Measurements from ENCODE around the gene GNB1.

Gene GNB1

DNA sequence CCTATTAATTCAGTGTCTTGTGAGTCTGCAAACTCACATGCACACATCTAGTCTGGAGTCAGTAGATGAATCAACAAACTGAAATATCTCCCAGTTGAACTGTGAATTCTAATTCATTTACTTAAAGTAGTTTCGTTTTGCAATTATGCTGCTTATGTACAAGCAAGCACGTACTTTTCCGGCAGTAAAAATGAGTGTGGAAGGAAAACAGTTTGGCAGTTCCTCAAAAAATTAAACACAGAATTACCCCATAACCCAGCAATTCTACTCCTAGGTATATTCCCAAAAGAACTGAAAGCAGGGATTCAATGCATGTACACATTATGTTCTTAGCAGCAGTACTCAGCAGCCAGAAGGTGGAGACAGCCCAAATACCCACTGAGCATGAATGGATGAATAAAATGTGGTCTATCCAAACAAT lies 49.3 kb downstream of the GNB1 start:
- H3K27ac ChIP-seq (ENCODE audit: poor library complexity, severe bottlenecking) = no peak overlapping the region
- H3K9me3 ChIP-seq (ENCODE audit: severe bottlenecking) = no peaks in the 10 kb centered on the region
- H3K36me3 ChIP-seq (ENCODE audit: low read depth) = peaks cover 33% of the 10 kb centered on the region
- H3K4me3 ChIP-seq (ENCODE audit: severe bottlenecking) = no peak overlapping the region
- TF ChIP-seq, protein P1, sequence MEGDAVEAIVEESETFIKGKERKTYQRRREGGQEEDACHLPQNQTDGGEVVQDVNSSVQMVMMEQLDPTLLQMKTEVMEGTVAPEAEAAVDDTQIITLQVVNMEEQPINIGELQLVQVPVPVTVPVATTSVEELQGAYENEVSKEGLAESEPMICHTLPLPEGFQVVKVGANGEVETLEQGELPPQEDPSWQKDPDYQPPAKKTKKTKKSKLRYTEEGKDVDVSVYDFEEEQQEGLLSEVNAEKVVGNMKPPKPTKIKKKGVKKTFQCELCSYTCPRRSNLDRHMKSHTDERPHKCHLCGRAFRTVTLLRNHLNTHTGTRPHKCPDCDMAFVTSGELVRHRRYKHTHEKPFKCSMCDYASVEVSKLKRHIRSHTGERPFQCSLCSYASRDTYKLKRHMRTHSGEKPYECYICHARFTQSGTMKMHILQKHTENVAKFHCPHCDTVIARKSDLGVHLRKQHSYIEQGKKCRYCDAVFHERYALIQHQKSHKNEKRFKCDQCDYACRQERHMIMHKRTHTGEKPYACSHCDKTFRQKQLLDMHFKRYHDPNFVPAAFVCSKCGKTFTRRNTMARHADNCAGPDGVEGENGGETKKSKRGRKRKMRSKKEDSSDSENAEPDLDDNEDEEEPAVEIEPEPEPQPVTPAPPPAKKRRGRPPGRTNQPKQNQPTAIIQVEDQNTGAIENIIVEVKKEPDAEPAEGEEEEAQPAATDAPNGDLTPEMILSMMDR (IDR thresholded peaks at IDR 0.05; ENCODE audit: poor library complexity, severe bottlenecking) = no peak
- no peak for ATAC-seq (ENCODE audit: low read depth)
- DNase-seq (ENCODE audit: low spot score) = no peak
- H3K27me3 ChIP-seq (ENCODE audit: insufficient read depth, poor library complexity, severe bottlenecking) = no peaks in the 10 kb centered on the region
- no peaks in the 10 kb centered on the region for H3K4me1 ChIP-seq (ENCODE audit: insufficient read depth, poor library complexity, severe bottlenecking)

DNA sequence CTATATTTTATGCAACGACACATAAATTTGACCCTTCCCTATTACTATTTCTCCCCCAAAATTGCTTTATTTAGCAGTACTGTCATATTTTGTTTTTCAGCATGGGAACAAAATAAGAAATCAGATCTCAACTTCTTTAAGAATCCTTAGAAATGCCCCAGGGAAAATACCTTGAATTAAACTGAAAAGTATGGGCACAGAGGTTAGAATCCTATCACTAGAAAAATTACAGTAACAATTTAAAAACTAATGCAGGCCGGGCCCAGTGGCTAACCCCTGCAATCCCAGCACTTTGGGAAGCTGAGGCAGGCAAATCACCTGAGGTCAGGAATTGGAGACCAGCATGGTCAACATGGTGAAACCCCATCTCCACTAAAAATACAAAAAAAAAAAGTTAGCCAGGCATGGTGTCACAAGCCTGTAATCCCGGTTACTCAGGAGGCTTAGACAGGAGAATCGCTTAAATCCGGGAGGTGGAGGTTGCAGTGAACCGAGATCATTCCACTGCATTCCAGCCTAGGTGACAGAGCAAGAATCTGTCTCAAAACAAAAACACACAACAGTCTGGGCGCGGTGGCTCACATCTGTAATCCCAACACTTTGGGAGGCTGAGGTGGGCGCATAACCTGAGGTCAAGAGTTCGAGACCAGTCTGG lies 51.4 kb downstream of the GNB1 start:
- TF ChIP-seq, protein P1 (IDR thresholded peaks at IDR 0.05; ENCODE audit: poor library complexity, severe bottlenecking) = no peak
- no peak for DNase-seq (ENCODE audit: low spot score)
- H3K27ac ChIP-seq (ENCODE audit: poor library complexity, severe bottlenecking) = no peak overlapping the region
- no peak for ATAC-seq (ENCODE audit: low read depth)
- no peaks in the 10 kb centered on the region for H3K9me3 ChIP-seq (ENCODE audit: severe bottlenecking)
- H3K4me3 ChIP-seq (ENCODE audit: severe bottlenecking) = no peak overlapping the region
- no peaks in the 10 kb centered on the region for H3K27me3 ChIP-seq (ENCODE audit: insufficient read depth, poor library complexity, severe bottlenecking)
- H3K36me3 ChIP-seq (ENCODE audit: low read depth) = peaks cover 35% of the 10 kb centered on the region
- peaks cover 6% of the 10 kb centered on the region for H3K4me1 ChIP-seq (ENCODE audit: insufficient read depth, poor library complexity, severe bottlenecking)

DNA sequence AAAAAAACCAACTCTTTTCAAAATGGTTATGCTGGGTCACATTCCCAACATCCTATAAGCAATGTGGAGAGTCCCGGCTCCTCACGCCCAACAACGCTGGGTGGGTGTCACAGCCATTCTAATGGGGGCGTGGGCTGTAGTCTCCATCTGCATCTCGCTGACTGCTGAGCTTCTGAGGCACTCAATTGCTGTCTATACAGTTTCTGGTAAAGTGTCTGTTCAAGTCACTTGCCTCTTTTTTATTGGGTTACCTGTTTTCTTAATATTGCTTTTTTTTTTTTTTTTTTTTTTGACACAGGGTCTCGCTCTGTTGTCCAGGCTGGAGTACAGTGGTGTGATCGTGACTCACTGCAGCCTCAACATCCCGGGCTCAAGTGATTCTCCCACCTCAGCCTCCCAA lies 54.8 kb downstream of the GNB1 start:
- TF ChIP-seq, protein P1 (IDR thresholded peaks at IDR 0.05; ENCODE audit: poor library complexity, severe bottlenecking) = no peak
- H3K36me3 ChIP-seq (ENCODE audit: low read depth) = peaks cover 58% of the 10 kb centered on the region
- H3K4me3 ChIP-seq (ENCODE audit: severe bottlenecking) = no peak overlapping the region

DNA sequence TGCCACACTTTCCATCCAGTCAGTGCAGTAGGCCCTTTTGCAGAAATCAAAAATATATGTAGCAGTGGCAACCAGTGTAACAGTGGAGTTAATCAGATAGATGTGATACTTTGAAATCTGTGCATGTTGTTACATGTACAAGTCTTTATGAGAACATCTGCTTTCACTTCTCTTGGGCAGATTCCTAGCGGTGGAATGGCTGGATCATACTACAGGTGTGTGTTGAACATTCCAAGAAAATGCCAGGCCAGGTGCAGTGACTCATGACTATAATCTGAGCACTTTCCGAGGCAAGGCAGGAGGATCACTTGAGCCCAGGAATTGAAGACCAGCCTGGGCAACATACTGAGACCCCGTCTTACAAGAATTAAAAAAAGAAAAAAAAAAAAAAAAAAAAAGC lies 55.3 kb downstream of the GNB1 start:
- DNase-seq (ENCODE audit: low spot score) (no peak), ATAC-seq (ENCODE audit: low read depth) (peak; percentile 97)
- TF ChIP-seq, protein P1 (IDR thresholded peaks at IDR 0.05; ENCODE audit: poor library complexity, severe bottlenecking) = no peak
- H3K9me3 ChIP-seq (ENCODE audit: severe bottlenecking) = no peaks in the 10 kb centered on the region
- H3K4me3 ChIP-seq (ENCODE audit: severe bottlenecking) = no peak overlapping the region
- peak overlapping the region; percentile 31 for H3K27ac ChIP-seq (ENCODE audit: poor library complexity, severe bottlenecking)
- H3K27me3 ChIP-seq (ENCODE audit: insufficient read depth, poor library complexity, severe bottlenecking) = no peaks in the 10 kb centered on the region
- H3K4me1 ChIP-seq (ENCODE audit: insufficient read depth, poor library complexity, severe bottlenecking) = peaks cover 6% of the 10 kb centered on the region
- H3K36me3 ChIP-seq (ENCODE audit: low read depth) = peaks cover 64% of the 10 kb centered on the region

More for the DNA sequence above, 54.8 kb downstream of the GNB1 start:
- Histone ChIP-seq H3K9me3 (ENCODE audit: severe bottlenecking) (no peaks in the 10 kb centered on the region), H3K27ac (ENCODE audit: poor library complexity, severe bottlenecking) (peak overlapping the region; percentile 31), H3K4me1 (ENCODE audit: insufficient read depth, poor library complexity, severe bottlenecking) (peaks cover 6% of the 10 kb centered on the region), H3K27me3 (ENCODE audit: insufficient read depth, poor library complexity, severe bottlenecking) (no peaks in the 10 kb centered on the region)
- ATAC-seq (ENCODE audit: low read depth) (no peak), DNase-seq (ENCODE audit: low spot score) (no peak)

DNA sequence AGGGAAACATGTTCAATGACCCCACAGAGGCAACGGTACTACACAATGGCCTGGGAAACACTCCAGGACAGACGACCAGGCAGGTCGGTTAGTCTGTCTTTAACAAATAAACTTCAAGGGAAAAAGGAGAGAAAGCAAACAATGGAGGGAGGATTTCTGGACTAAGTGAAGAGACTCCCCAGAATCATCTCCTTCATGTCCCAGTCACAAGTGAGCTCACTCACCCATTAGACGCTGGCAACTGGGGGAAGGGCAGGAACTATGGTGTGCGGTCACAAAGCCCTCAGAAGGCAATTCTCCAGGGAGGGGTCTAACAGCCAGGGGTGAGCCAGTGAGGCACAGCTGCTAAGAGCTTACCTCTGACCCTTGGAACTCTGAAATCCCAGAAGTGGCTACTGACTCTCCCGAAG lies 57.0 kb downstream of the GNB1 start:
- H3K27ac ChIP-seq (ENCODE audit: poor library complexity, severe bottlenecking) = no peak overlapping the region
- H3K36me3 ChIP-seq (ENCODE audit: low read depth) = peaks cover 67% of the 10 kb centered on the region
- no peak for ATAC-seq (ENCODE audit: low read depth)
- DNase-seq (ENCODE audit: low spot score) = no peak
- TF ChIP-seq, protein P1 (IDR thresholded peaks at IDR 0.05; ENCODE audit: poor library complexity, severe bottlenecking) = no peak
- no peaks in the 10 kb centered on the region for H3K9me3 ChIP-seq (ENCODE audit: severe bottlenecking)
- no peaks in the 10 kb centered on the region for H3K27me3 ChIP-seq (ENCODE audit: insufficient read depth, poor library complexity, severe bottlenecking)
- no peak overlapping the region for H3K4me3 ChIP-seq (ENCODE audit: severe bottlenecking)
- peaks cover 6% of the 10 kb centered on the region for H3K4me1 ChIP-seq (ENCODE audit: insufficient read depth, poor library complexity, severe bottlenecking)

Data from RWPE2 (cell line).